Dedifferentiated amniotic fluid mesenchymal stem cell (primary cell): Measurements from ENCODE around the gene C14orf119.

Experiments
- DNase-seq: peaks from one replicate; pipeline ENCODE4 v3.0.0-alpha.2; 2016; ENCODE audit errors: extremely low spot score

C14orf119 gene

DNA sequence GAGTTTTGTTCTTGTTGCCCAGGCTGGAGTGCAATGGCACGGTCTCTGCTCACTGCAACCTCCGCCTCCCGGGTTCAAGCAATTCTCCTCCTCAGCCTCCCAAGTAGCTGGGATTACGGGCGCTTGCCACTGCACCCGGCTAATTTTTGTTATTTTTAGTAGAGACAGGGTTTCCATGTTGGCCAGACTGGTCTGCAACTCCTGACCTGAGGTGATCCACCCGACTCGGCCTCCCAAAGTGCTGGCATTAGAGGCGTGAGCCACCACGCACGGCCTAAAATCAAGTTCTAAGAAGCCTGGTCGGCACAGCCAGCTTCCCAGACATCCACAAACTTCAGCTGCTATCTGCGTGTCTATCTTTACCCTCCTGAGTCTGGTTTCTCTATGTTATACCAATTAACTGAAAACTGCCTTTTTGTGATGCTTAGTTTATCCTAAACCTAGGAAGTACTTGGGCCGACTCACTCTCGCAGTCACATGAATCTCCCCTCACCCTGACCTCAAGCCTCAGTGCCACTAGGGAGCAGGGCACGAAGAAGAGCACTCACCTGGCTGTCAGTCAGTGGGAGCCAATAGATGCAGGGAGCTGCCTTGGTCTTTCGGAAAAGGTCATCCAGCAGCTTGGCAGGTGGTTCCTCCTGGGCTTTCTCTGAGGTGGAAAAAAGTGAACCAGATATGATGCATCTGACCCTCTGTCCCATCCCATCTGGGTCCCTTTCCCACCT is 34.6 kb upstream of the C14orf119 start:
- no peak for DNase-seq

GRCh38 chr14:23062002-23062401 is 33.3 kb upstream of the C14orf119 start:
- DNase-seq, result peak; percentile 71

DNA sequence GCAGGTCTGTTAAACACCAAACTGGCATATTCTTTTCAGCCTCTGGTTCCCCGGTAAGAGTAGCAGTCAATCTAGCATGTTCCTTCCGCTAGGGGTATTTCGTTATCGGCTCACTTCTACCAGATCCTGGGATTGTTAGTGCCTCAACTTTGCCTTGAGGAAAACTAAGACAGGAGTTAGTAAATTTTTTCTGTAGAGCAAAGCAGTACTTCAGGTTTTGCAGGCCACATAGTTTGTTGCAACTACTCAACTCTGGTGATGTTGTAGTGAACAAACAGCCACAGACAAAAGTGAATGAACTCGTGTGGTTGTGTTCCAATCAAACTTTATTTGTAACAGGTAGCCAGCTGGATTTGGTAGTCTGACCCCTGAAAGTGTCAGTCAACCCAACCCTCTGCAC is 31.7 kb upstream of the C14orf119 start:
- DNase-seq, result no peak

- no peak for DNase-seq
These were observed 28.9 kb upstream of the C14orf119 start for GRCh38 chr14:23066368-23066767.

GRCh38 chr14:23066855-23067744 is 28.2 kb upstream of the C14orf119 start:
- DNase-seq, result no peak

- DNase-seq, result no peak
These were observed 27.2 kb upstream of the C14orf119 start for GRCh38 chr14:23067847-23068788.

GRCh38 chr14:23068789-23069412 is 26.4 kb upstream of the C14orf119 start:
- peak; percentile 95 for DNase-seq

DNA sequence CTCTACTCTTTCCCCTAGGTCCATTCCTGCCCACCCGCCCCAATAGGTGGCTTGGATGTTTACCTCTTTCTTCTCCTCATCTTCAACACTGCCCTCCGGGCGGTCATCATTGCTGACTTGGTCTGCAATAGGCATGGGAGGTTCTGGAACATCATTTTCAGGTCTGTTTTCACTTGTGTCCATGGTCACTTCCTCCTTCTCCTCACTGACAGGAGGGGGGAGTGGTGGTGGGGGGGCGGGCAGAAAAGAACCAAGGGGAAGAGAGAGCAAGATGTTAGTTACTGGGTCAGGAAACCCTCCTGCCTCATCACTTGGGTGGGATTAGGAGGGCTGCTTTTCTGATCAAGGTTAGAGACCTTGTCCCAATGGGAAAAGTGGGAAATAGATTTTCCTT is 25.9 kb upstream of the C14orf119 start:
- DNase-seq, result no peak

GRCh38 chr14:23070262-23071129 is 24.8 kb upstream of the C14orf119 start:
- no peak for DNase-seq

GRCh38 chr14:23071244-23071920 is 23.9 kb upstream of the C14orf119 start:
- DNase-seq, result peak; percentile 90

- DNase-seq, result no peak
These were observed 23.3 kb upstream of the C14orf119 start for GRCh38 chr14:23071921-23072539.

- no peak for DNase-seq
These were observed 20.4 kb upstream of the C14orf119 start for GRCh38 chr14:23074906-23075305.

- peak; percentile 35 for DNase-seq
These were observed 18.4 kb upstream of the C14orf119 start for GRCh38 chr14:23076785-23077408.

DNA sequence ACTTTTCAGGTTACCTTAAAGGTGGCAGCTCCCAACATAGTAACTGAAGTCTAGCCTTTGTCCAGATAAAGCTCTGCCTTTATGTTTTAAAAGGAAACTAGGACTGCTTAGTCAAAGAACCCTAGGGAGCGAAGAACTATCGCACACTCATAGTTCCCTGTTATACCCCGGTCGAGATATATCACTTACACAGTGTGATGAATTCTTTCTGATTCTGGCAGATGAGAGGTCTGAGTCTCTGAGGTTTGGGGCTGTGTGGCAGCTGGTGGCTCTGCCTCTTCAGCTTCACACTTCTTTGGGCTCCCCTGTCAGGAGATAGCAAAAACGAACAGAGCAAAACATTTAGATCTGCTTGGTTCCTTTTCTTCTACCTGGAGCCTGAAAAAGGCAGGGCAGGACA is 17.3 kb upstream of the C14orf119 start:
- DNase-seq, result no peak

DNA sequence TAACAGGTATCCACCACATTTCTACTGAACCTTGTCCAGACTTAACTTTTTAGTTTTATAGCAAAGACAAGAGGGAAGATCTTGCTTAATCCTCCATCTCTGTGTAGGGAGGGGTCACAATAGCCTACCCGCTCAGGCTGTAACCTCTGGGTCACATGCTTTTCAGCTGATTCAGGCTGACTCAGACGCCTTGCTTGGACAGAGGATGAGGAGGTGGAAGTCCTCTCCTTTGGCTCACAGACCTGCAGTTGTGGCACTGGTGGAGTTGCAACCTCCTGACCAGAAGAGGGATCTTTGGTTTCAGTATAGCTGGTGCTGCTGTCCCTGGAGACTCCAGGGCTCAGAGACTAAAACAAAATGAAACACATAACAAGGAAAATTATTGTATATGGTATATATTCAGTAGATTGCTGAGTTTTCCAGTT is 16.6 kb upstream of the C14orf119 start:
- peak; percentile 84 for DNase-seq

- no peak for DNase-seq
These were observed 15.6 kb upstream of the C14orf119 start for GRCh38 chr14:23079716-23080115.

- no peak for DNase-seq
These were observed 14.8 kb upstream of the C14orf119 start for GRCh38 chr14:23080474-23080873.

DNA sequence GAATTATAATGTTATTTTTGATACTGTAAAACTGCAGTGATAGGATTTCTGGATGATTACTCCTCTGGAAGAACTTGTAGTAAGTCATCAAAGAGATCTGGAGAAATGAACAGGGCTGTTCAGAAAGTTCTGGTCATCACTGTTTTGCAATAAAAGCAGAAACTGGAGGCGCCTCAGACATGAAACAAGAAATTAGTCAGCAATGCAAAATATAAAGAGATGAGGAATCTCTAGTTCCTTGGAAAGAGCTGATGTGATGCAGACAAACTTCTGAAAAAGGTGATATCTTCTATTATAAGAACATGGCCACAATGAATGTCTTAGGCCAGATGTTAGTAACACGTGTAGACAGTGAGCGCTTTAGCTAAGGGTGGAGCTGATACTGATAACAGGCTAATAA is 9.8 kb upstream of the C14orf119 start:
- no peak for DNase-seq

- no peak for DNase-seq
These were observed 8.7 kb upstream of the C14orf119 start for GRCh38 chr14:23086565-23086964.
